ENCODE measurements around the gene ZNF777.
A peak's percentile ranks its signal among the peaks of the same experiment; 100 is the strongest.
"Not testable (repeated sequence)": the region's sequence is repeated elsewhere in the genome, so short reads cannot be mapped to it uniquely, and the experiment has no call there.

ZNF777 gene

GRCh38 chr7:149427096-149427680, 33.7 kb downstream of the ZNF777 start:
- no peak for DNase-seq
- in situ Hi-C loops (cut with HindIII; ENCODE audit: low pct_ligation_motif_present, low pct_unique_long_range_greater_than_20kb, low sequenced_read_pairs): no loop called here

DNA sequence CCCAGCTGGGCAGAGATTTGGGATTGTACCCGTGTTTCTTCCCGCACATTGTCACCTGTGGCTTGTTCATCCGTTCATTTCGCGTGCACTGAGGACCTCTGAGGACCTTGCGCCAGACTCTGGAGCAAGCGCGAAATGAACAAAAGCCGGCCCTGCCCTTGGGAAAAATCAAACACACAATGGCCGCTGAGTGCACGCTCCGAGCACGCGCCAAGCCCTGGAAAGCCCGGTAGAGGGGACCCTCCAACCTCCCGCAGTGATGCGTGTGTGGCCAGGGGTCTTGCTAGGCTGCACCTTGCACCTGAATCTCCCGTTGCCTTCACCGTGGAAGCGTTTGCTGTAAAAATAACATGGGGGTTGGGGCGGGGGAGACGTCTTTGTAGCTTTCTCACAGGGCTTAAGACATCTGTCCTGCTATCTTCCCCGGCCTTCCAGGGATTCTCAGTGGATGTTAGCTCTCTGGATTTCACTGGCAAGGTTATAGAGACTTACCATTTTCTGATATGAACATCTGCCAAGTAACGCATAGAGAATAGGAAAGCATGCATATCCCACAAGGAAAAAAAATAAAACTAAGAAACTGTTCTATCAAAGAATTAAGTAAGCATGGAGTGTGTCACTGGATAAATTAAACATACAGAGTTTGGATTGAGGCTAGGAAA, 37.3 kb downstream of the ZNF777 start:
- in situ Hi-C loops (cut with HindIII; ENCODE audit: low pct_ligation_motif_present, low pct_unique_long_range_greater_than_20kb, low sequenced_read_pairs): no loop called here
- no peak for DNase-seq

- in situ Hi-C loops (cut with HindIII; ENCODE audit: low pct_ligation_motif_present, low pct_unique_long_range_greater_than_20kb, low sequenced_read_pairs): no loop called here
- no peak for DNase-seq
Observed at GRCh38 chr7:149422914-149423301, 38.0 kb downstream of the ZNF777 start.

GRCh38 chr7:149422162-149422913, 38.5 kb downstream of the ZNF777 start:
- in situ Hi-C loops (cut with HindIII; ENCODE audit: low pct_ligation_motif_present, low pct_unique_long_range_greater_than_20kb, low sequenced_read_pairs): no loop called here
- peak; percentile 86 for DNase-seq

DNA sequence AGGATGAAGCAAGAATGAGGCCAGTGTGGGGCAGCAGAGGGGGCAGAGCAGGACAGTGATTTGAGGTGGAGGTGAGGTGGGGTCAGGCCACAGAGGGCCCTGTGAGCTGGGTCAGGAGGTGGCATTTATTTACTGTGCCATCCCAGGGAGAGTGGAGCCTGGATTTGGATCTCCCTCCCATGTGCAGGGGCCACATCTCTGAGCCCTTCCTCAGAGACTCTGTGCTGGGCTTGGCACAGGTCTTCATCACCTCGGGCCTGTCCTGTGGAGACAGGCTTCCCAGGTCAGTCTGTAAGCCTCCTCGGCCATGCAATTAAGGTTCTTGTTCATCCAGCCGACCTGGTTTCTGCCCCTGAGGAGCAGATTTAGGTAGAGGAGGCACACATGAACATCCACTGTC, 40.9 kb downstream of the ZNF777 start:
- DNase-seq: no peak
- in situ Hi-C loops (cut with HindIII; ENCODE audit: low pct_ligation_motif_present, low pct_unique_long_range_greater_than_20kb, low sequenced_read_pairs): no loop called here

DNA sequence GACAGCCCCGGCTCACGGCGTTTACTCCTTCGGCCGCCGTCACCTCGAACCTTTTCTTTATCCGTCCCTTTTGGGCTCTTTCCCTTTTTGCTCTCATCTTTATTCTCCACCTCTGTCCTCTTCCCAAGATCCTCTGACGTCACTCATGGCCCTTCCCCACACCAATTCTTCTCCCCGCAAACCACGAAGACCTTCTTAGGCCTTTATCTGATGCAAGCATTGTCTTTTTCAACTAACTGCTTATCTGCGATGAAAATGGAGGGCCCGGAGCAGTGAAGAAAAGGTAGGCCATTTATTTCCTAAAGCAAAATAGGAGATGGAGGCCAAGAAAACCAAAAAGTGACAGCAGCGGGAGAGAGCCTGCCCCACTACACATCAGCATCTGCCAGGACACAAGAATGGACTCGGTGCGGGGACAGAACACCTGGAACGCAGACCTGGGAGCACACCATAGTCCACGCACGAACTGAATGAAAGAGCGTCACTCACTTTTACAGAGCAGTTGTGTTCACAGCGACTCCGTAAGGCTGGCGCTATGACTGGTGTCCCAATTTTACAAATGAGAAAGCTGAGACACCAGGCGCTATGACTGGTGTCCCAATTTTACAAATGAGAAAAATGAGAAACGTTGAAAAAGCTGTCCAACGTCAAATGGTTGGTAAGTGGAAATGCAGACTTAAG, 45.3 kb downstream of the ZNF777 start:
- no peak for DNase-seq
- in situ Hi-C loops (cut with HindIII; ENCODE audit: low pct_ligation_motif_present, low pct_unique_long_range_greater_than_20kb, low sequenced_read_pairs): no loop called here

- in situ Hi-C loops (cut with HindIII; ENCODE audit: low pct_ligation_motif_present, low pct_unique_long_range_greater_than_20kb, low sequenced_read_pairs): no loop called here
- no peak for DNase-seq
Observed at GRCh38 chr7:149414745-149415390, 46.0 kb downstream of the ZNF777 start.

DNA sequence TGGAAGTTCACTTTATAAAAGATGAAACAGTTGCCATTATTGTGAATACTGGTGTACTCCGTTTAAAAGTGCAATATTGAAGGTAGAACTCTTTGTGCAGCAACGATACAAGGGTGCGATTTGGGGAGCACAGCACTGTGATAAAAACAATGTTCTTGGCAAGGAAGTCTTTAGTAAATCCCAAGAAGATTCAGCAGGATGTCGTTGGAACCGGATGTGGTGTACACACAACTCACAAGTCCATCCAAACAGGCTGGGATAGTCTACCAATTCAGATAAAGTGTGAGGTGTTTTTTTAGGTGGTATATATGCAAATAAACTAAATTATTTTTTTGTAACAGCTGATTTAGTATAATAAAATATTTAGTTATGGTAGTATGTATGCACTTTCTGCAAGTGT, 46.7 kb downstream of the ZNF777 start:
- in situ Hi-C loops (cut with HindIII; ENCODE audit: low pct_ligation_motif_present, low pct_unique_long_range_greater_than_20kb, low sequenced_read_pairs): no loop called here

GRCh38 chr7:149413083-149413482, 47.8 kb downstream of the ZNF777 start:
- DNase-seq; in situ Hi-C loops (cut with HindIII; ENCODE audit: low pct_ligation_motif_present, low pct_unique_long_range_greater_than_20kb, low sequenced_read_pairs): not testable (repeated sequence)

More for the DNA sequence above, 46.7 kb downstream of the ZNF777 start:
- no peak for DNase-seq

- in situ Hi-C loops (cut with HindIII; ENCODE audit: low pct_ligation_motif_present, low pct_unique_long_range_greater_than_20kb, low sequenced_read_pairs): no loop called here
- no peak for DNase-seq
Observed at GRCh38 chr7:149409895-149410294, 51.0 kb downstream of the ZNF777 start.

DNA sequence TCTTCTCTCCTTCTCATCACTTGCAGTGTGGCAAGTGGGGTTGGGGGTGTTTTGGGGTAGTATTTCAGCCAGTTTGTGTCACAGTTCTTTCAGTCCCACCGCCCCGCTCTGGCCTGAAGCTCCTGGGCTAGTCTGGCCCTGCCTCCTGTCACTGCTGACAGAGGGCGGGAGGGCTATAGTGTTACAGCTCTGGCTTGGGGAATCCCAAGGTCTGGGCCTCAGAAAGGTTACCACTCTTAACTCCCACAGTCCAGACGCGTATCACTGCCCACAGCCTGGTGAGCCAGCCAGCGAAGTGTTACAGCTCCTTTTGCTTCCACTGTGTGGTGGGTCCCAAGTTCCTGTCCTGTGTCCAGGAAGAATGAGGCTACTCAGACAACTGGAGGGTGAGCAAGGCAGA, 56.0 kb downstream of the ZNF777 start:
- in situ Hi-C loops (cut with HindIII; ENCODE audit: low pct_ligation_motif_present, low pct_unique_long_range_greater_than_20kb, low sequenced_read_pairs): no loop called here
- no peak for DNase-seq

DNA sequence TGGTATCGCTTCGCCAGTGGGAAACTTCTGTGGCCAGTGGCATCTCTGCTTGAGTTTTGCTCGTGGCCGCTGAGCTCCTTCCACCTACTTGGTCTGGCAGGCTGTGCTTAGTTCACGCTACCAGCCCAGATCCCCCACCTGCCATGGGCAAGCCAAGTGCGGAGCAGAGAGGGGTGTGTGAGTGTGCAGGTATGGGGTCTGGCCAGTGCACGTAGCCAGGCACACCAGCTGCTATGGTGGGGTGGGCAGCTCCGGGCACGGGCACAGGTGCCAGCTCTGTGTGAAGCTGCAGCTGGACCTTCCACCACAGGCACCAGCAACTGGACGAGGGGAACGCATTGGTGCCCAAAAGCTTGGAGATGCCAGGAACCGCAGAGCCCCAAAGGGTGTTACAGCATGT, 56.5 kb downstream of the ZNF777 start:
- DNase-seq: no peak
- in situ Hi-C loops (cut with HindIII; ENCODE audit: low pct_ligation_motif_present, low pct_unique_long_range_greater_than_20kb, low sequenced_read_pairs): no loop called here

- no peak for DNase-seq
- in situ Hi-C loops (cut with HindIII; ENCODE audit: low pct_ligation_motif_present, low pct_unique_long_range_greater_than_20kb, low sequenced_read_pairs): no loop called here
Observed at GRCh38 chr7:149398195-149398820, 62.6 kb downstream of the ZNF777 start.

DNA sequence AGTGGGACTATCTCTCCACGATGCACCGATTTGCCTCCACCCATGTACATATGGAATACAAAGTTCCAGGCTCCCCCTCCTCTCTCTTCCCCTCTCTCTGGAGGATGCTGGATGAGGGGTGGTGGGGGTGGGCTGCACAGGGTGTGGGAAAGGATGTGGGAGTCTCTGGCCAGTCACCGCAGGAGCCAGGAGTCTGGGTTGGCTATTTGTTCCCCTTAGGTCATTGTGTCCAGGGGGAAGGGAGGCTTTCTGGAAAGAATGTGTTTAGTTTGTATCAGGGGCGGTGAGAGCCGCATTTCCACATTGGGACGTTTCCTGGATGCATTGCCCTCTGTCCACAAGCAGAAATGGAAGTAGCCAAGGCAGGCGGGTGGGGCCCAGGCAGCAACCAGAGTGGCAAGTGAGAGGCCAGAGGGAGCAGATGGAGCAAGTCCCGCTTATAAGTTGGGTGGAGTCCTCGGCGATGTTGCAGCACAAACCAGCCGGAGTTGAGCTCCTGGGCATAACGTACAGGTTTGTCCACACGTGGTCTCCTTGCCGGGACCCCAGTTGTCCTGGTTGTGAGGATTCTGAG, 63.3 kb downstream of the ZNF777 start:
- in situ Hi-C loops (cut with HindIII; ENCODE audit: low pct_ligation_motif_present, low pct_unique_long_range_greater_than_20kb, low sequenced_read_pairs): no loop called here

GRCh38 chr7:149388550-149389335, 72.1 kb downstream of the ZNF777 start:
- DNase-seq; in situ Hi-C loops (cut with HindIII; ENCODE audit: low pct_ligation_motif_present, low pct_unique_long_range_greater_than_20kb, low sequenced_read_pairs): not testable (repeated sequence)

More for the DNA sequence above, 63.3 kb downstream of the ZNF777 start:
- DNase-seq: no peak

- in situ Hi-C loops (cut with HindIII; ENCODE audit: low pct_ligation_motif_present, low pct_unique_long_range_greater_than_20kb, low sequenced_read_pairs); DNase-seq: not testable (repeated sequence)
Observed at GRCh38 chr7:149386514-149386913, 74.3 kb downstream of the ZNF777 start.

GRCh38 chr7:149385195-149385950, 75.5 kb downstream of the ZNF777 start:
- in situ Hi-C loops (cut with HindIII; ENCODE audit: low pct_ligation_motif_present, low pct_unique_long_range_greater_than_20kb, low sequenced_read_pairs): no loop called here
- no peak for DNase-seq
